ENCODE measurements around the gene TSPAN9. TPM values are rescaled to one million over a fixed set of nuclear protein-coding genes. Genes with fewer than 3 reads are reported as not detected.

Gene TSPAN9
- total RNA-seq, 1 donor from 2014 or later = 0.48 TPM

DNA sequence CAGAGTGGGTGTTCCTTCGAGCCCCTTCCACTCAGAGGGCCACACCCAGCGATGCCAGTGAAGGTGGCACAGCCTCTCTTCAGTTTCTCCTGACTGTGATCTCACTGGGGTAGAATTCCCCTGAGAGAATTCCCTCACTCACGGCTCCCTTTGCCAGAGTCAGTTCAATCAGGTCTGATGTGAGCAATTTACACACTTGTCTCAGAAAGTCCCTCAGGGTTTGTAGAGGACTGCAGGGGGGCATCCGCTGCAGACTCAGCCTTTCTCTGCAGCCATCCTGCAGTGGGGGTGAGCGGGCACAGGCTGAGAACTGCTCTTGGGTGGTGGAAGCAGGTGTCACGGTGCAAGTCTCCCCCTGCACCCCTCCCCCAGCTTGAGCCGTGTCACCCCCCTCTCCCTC, 208.4 kb downstream of the TSPAN9 start:
- no peaks in the 10 kb centered on the region for H3K27me3 Mint-ChIP-seq (ENCODE audit: low read depth)
- no peak for DNase-seq (ENCODE audit: low spot score)
- H3K27ac Mint-ChIP-seq = no peak overlapping the region
- no peak overlapping the region for H3K4me3 Mint-ChIP-seq (ENCODE audit: low read depth)
- no peaks in the 10 kb centered on the region for H3K4me1 Mint-ChIP-seq (ENCODE audit: low read depth)
- no peaks in the 10 kb centered on the region for H3K36me3 Mint-ChIP-seq (ENCODE audit: low read depth)
- intact Hi-C loops (cut with micrococcal nuclease) = no loop called here
- no peaks in the 10 kb centered on the region for H3K9me3 Mint-ChIP-seq

DNA sequence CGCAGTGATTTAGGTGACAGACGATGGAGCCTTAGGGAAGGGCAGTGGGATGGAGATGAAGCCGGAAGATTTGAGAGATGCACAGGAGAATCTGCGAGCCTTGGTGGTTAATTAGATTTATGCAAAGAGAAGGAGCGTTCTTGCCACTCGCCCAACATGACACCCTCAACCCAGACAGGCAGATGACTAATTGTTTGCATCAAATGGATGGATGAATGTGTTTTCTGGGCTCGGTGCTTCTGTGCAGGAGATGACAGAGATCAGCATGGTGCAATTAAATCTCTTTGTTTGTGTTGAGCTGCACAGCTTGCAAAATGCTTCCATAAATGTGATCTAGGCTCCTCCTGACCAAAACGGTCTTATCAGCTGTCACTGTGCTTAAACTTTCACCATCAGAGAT, 211.5 kb downstream of the TSPAN9 start:
- Mint-ChIP-seq H3K27me3 (ENCODE audit: low read depth) (no peaks in the 10 kb centered on the region), H3K4me1 (ENCODE audit: low read depth) (no peaks in the 10 kb centered on the region), H3K27ac (no peak overlapping the region), H3K36me3 (ENCODE audit: low read depth) (no peaks in the 10 kb centered on the region), H3K9me3 (no peaks in the 10 kb centered on the region), H3K4me3 (ENCODE audit: low read depth) (no peak overlapping the region)
- no peak for DNase-seq (ENCODE audit: low spot score)
- intact Hi-C loops (cut with micrococcal nuclease) = no loop called here

DNA sequence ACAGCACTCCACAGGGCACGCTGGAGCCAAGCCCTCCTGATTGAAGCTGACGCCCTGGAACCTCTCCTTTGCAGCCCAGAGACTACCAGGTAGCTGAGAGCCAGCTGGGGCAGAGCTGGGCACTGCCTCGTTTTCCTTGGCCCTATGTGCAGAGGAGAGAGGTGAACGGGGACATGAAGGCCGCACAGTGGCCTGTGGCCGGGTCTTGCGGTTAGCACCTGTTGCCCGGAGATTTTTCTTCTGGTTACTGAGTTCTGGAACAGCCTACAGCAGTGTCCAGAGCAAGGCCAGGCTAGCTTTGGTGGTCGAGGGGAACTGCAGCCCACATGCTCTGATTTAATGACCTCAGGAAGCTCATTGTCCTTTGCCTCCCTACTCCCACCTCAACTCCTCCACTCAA, 212.5 kb downstream of the TSPAN9 start:
- intact Hi-C loops (cut with micrococcal nuclease) = no loop called here
- Mint-ChIP-seq H3K27me3 (ENCODE audit: low read depth) (no peaks in the 10 kb centered on the region), H3K4me1 (ENCODE audit: low read depth) (no peaks in the 10 kb centered on the region), H3K36me3 (ENCODE audit: low read depth) (no peaks in the 10 kb centered on the region), H3K27ac (no peak overlapping the region), H3K9me3 (no peaks in the 10 kb centered on the region), H3K4me3 (ENCODE audit: low read depth) (no peak overlapping the region)
- no peak for DNase-seq (ENCODE audit: low spot score)

DNA sequence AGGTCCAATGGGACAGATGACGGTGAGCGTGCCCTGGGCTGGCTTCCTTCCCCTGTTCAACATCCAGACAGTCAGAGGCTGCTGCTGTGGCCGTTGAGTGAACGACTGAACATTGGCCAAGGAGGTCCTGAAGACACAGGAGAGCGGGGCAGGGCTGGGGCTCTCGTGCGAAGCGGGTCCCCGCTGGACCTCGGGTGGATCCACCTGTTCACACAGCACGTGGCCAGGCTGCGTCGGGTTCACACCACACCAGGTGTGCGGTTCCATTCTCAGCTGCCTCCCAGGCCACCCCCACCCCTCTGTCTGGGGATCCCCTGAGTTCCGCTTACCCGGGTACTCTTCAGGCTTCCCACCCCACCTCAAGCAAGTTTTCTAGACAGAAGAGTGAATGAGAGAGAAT, 214.8 kb downstream of the TSPAN9 start:
- Mint-ChIP-seq H3K4me1 (ENCODE audit: low read depth) (no peaks in the 10 kb centered on the region), H3K27ac (no peak overlapping the region), H3K27me3 (ENCODE audit: low read depth) (no peaks in the 10 kb centered on the region), H3K36me3 (ENCODE audit: low read depth) (no peaks in the 10 kb centered on the region), H3K9me3 (no peaks in the 10 kb centered on the region), H3K4me3 (ENCODE audit: low read depth) (no peak overlapping the region)
- DNase-seq (ENCODE audit: low spot score) = no peak
- intact Hi-C loops (cut with micrococcal nuclease) = no loop called here

DNA sequence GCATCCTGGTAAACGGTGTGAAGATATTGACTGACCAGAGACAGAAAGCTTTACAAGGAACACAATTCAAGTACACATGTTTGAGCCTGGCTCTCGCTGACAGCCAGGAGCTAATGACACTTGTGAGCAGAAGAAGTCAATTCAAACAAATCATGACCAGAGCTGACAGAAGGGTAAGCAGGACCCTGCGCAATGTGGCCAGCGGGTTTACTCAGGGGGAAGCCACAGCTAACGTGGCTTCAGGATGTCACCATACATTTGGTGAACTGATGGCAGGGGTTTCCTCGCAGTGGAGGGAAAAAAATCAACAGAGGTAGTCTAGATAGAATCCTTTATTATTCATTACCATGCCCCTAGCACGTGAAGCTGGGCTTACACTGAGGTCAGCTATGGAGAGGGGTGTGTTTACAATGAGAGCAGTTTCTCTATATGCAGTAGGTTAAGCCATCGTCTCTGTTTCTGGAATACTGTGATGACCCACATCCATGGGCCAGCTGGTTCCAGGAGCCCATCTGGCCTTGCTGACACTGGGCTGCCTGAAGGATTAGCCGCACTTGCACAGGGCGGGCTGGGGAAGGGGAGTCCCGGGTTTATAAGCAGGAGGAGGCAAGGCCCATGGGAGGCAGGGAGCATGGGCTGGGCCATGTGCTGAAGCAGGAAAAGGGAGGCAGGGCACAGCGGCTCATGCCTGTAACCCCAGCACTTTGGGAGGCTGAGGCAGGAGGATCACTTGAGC, 215.7 kb downstream of the TSPAN9 start:
- Mint-ChIP-seq H3K9me3 (no peaks in the 10 kb centered on the region), H3K4me3 (ENCODE audit: low read depth) (no peak overlapping the region), H3K27ac (no peak overlapping the region), H3K27me3 (ENCODE audit: low read depth) (no peaks in the 10 kb centered on the region), H3K4me1 (ENCODE audit: low read depth) (no peaks in the 10 kb centered on the region), H3K36me3 (ENCODE audit: low read depth) (no peaks in the 10 kb centered on the region)
- intact Hi-C loops (cut with micrococcal nuclease) = no loop called here
- no peak for DNase-seq (ENCODE audit: low spot score)

DNA sequence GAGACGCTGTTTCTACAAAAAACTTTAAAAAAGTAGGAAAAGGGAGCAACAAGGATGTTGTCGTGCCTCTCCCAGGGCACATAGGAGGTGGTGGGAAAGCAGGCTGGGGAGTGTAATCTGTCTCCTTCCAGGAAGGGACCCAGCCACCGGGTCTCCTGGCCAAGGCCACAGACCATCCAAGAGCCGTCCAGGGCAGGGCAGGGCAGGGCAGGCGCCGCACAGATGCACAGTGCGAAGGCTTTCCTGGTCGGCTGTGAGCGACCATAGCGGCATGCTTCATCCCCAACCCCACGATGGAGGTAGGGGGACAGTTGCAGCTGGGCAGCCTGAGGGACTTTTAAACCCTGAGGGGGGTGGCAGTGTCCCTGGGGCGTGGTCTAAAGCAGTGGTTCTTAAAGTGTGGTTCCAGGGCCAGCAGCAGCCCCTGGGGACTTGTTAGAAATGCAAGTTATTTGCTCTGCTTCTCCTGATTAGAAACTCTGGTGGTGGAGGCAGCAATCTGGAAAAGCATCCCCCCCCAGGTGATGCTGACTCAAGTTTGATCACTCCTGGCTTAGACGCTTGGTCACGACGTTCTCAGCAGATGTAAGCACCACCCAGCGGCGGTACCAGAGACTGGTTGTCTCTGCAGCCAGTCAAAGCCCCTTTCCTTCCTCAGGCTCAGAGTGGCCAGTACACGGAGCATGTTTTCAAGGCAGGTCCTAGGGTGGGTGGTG, 216.4 kb downstream of the TSPAN9 start:
- Mint-ChIP-seq H3K4me3 (ENCODE audit: low read depth) (no peak overlapping the region), H3K4me1 (ENCODE audit: low read depth) (no peaks in the 10 kb centered on the region), H3K36me3 (ENCODE audit: low read depth) (no peaks in the 10 kb centered on the region), H3K9me3 (no peaks in the 10 kb centered on the region), H3K27ac (no peak overlapping the region), H3K27me3 (ENCODE audit: low read depth) (no peaks in the 10 kb centered on the region)
- no peak for DNase-seq (ENCODE audit: low spot score)
- intact Hi-C loops (cut with micrococcal nuclease) = no loop called here

DNA sequence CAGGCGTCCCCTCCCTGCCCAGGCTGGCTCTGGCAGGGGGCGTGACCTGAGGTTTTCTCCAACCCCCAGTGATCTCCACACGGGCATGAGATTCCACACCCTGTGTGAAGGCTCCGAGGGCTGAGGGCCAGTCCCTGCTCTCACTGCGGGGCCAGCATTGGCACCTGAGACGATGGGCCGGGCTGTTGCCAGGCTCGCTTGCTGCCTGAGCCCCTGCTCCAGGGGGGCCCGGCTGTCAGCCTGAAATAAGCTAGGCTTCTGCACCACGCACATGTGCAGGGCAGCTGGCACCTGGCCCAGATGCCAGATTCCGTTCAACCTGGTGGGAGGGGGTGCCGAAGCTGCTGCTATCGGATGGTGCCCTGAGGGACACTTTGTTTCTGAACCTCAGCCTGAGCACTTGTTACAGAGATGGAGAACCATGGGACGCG, 217.3 kb downstream of the TSPAN9 start:
- no peaks in the 10 kb centered on the region for H3K36me3 Mint-ChIP-seq (ENCODE audit: low read depth)
- intact Hi-C loops (cut with micrococcal nuclease) = no loop called here
- H3K9me3 Mint-ChIP-seq = no peaks in the 10 kb centered on the region
- DNase-seq (ENCODE audit: low spot score) = no peak
- H3K27me3 Mint-ChIP-seq (ENCODE audit: low read depth) = no peaks in the 10 kb centered on the region
- H3K4me3 Mint-ChIP-seq (ENCODE audit: low read depth) = no peak overlapping the region
- no peak overlapping the region for H3K27ac Mint-ChIP-seq
- H3K4me1 Mint-ChIP-seq (ENCODE audit: low read depth) = peaks cover under 1% of the 10 kb centered on the region

DNA sequence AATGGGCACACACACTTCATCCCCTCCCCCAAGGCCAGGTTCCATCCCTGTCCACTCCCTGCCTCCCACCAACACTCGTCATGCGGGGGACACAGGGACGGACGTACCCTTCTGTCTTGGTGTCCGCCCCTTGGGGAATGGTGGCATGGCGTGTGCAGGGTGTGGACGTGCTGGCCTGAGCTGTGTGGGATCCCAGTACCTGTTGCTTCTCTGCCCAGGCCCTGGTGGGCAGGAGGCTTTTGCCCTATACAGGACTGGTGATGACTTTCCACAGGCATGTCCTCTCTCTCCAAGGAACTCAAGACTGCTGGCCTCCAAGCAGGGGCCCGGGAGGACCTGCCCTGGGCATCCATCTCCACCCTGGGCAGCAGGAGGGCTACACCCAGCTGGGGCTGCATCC, 218.0 kb downstream of the TSPAN9 start:
- intact Hi-C loops (cut with micrococcal nuclease) = no loop called here
- Mint-ChIP-seq H3K27ac (no peak overlapping the region), H3K36me3 (ENCODE audit: low read depth) (no peaks in the 10 kb centered on the region), H3K27me3 (ENCODE audit: low read depth) (no peaks in the 10 kb centered on the region), H3K4me1 (ENCODE audit: low read depth) (peaks cover 7% of the 10 kb centered on the region), H3K9me3 (no peaks in the 10 kb centered on the region), H3K4me3 (ENCODE audit: low read depth) (no peak overlapping the region)
- no peak for DNase-seq (ENCODE audit: low spot score)

DNA sequence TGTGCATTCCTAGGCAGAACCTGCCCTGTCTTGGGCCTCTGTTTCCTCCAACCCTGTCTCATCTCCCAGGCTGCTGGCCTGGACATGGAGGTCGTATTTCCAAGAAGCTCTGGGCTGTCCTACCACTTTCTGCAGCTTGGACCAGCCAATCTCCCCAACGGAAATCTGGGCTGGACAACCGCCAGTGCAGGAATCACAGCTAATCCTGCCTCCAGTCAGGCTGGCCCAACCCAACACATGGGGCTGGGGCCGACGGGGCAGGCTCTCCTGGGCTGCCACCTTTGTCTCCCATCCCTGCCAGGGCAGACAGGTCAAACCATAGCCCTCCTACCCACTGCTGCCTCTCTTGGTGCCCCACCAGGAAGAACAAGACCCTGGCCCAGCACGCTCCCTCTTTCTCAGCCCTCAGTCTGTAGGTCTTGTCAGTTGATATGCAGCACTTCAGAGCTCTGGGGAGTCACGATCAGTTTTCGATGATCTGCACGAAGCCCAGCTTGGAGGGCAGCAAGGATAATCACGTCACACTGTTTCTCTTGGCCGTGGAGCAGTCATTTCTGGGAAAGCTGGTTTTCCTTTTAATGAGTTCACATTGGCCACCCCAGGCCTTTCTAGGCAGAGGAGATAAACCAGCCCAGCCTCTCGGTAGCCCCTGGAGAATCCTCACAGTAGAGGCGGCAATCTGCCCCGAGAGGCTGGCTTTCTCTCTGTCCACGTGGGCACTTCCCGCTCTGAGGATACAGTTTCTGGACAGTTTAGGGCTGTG, 218.6 kb downstream of the TSPAN9 start:
- peaks cover 11% of the 10 kb centered on the region for H3K4me1 Mint-ChIP-seq (ENCODE audit: low read depth)
- no peak for DNase-seq (ENCODE audit: low spot score)
- no peaks in the 10 kb centered on the region for H3K36me3 Mint-ChIP-seq (ENCODE audit: low read depth)
- H3K27me3 Mint-ChIP-seq (ENCODE audit: low read depth) = no peaks in the 10 kb centered on the region
- H3K27ac Mint-ChIP-seq = no peak overlapping the region
- H3K9me3 Mint-ChIP-seq = no peaks in the 10 kb centered on the region
- H3K4me3 Mint-ChIP-seq (ENCODE audit: low read depth) = no peak overlapping the region
- intact Hi-C loops (cut with micrococcal nuclease) = no loop called here

DNA sequence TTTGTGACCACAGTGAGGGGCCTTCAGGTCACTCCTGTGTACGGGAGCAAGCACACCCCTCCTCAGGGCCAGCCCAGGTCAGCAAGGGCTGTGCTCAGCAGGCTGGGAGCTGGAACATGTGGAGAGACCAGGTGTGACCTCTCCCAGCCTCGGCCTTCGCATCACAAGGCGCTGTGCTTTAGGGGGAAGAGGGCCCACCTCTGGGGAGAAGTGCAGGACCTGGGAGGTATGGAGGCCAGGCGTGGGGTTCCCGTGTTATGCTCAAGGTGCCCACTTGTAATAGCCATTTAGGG, 219.2 kb downstream of the TSPAN9 start:
- Mint-ChIP-seq H3K4me3 (ENCODE audit: low read depth) (no peak overlapping the region), H3K9me3 (no peaks in the 10 kb centered on the region), H3K36me3 (ENCODE audit: low read depth) (no peaks in the 10 kb centered on the region), H3K27ac (no peak overlapping the region), H3K27me3 (ENCODE audit: low read depth) (peaks cover 2% of the 10 kb centered on the region), H3K4me1 (ENCODE audit: low read depth) (peaks cover 11% of the 10 kb centered on the region)
- no peak for DNase-seq (ENCODE audit: low spot score)
- intact Hi-C loops (cut with micrococcal nuclease) = no loop called here

DNA sequence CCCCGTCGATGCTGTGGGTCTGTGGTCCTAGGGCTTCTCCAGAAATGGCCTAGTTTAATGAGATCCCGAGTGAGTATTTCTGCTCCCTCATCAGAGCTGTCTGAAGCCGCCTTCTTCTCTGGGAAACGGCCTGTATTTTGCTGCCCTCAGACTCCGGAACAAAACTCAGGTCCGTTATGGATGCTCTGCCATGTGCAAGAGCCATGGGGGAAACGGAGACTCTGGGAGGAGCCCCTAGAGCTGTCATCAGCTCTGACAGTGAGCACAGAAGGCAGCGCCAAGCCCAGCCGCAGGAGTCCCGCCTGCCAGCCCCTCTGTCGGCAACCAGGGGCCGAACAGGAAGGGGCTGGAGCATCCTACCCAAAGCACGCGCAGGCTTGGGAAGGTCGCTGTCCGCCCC, 221.4 kb downstream of the TSPAN9 start:
- Mint-ChIP-seq H3K27me3 (ENCODE audit: low read depth) (peaks cover 2% of the 10 kb centered on the region), H3K36me3 (ENCODE audit: low read depth) (no peaks in the 10 kb centered on the region), H3K4me3 (ENCODE audit: low read depth) (no peak overlapping the region), H3K4me1 (ENCODE audit: low read depth) (peaks cover 11% of the 10 kb centered on the region), H3K9me3 (no peaks in the 10 kb centered on the region), H3K27ac (no peak overlapping the region)
- no peak for DNase-seq (ENCODE audit: low spot score)
- intact Hi-C loops (cut with micrococcal nuclease) = no loop called here

DNA sequence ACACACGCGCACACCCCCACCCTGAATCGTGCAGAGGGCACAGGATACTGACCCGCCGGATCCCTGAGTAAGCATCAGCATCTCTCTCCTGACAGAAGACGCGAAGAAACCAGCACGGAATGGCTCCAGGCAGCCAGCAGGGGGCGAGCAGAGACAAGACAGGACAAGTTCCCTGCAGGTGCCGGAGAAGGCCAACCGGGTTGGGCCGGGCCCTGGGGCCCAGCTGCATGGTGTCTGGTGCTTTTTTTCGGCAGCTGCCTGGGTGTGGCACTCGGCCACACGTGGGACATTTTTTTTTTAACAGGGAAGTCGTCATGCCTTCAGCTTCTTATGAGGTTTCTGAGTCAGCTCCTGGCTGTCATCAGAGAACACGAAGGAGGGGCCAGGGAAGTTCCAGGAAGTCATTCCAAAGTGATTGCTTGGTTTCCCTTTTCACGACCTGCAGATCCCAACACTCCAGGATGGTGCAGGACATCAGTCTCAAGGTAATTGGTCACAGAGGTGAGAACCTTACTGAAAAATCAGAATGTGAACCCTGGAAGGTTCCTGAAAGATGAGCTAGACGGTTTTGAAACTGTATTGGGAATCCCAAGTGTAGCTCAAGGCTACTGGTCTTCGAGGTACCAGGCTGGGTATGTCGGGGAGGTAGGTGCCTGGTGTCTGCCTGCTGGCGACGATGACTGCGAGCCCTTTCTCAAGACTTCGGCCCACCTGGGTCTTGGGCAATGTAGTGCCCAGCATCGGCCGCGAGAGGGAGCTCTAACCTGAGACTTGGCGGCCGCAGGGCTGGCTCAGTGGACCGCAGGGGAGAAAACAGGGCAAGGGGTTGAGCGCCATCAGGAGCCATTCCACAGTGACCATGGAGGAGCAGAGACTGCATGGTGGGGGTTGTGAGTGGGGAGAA, 223.0 kb downstream of the TSPAN9 start:
- H3K4me1 Mint-ChIP-seq (ENCODE audit: low read depth) = peaks cover 11% of the 10 kb centered on the region
- peaks cover 2% of the 10 kb centered on the region for H3K27me3 Mint-ChIP-seq (ENCODE audit: low read depth)
- intact Hi-C loops (cut with micrococcal nuclease) = loop anchor here (1.0 kb wide), 1 partner anchor 504 kb away; no protein-coding TSS in a partner anchor
- H3K36me3 Mint-ChIP-seq (ENCODE audit: low read depth) = no peaks in the 10 kb centered on the region
- H3K4me3 Mint-ChIP-seq (ENCODE audit: low read depth) = no peak overlapping the region
- H3K27ac Mint-ChIP-seq = peak overlapping the region; percentile 50
- peak; percentile 72 for DNase-seq (ENCODE audit: low spot score)
- no peaks in the 10 kb centered on the region for H3K9me3 Mint-ChIP-seq
